Activated B cell treated with CpG ODN at 0.5 μM for 24 hours (primary cell): ENCODE data around the gene PIK3CD. TPM values are rescaled to one million over a fixed set of nuclear protein-coding genes. Genes with fewer than 3 reads are reported as not detected.

Experiments
- ATAC-seq: fragments of 200-7000 bp; cut with Tn5 transposase; one replicate; pipeline ENCODE4 v1.10.0; 2021; ENCODE audit warnings: low read depth, mild to moderate bottlenecking, moderate library complexity
- CTCF ChIA-PET: fragments of 350-600 bp; sonication (Branson Sonifier 250); formaldehyde crosslinking; loops from one replicate; lab custom pipeline; 2021; ENCODE audit warnings: antibody characterized with exemption; lab: Charles Lee
- POLR2A ChIA-PET: fragments of 350-600 bp; sonication (Branson Sonifier 250); formaldehyde crosslinking; loops from one replicate; lab custom pipeline; 2021; ENCODE audit warnings: antibody characterized with exemption; lab: Charles Lee
- DNase-seq: peaks from one replicate; pipeline ENCODE4 v3.0.0; 2022
- H3K27ac Mint-ChIP-seq: one replicate; pipeline ENCODE4 v1.8.0; 2020; ENCODE audit warnings: mixed read lengths
- H3K27me3 Mint-ChIP-seq: one replicate; pipeline ENCODE4 v1.8.0; 2021; ENCODE audit warnings: mixed read lengths
- H3K36me3 Mint-ChIP-seq: one replicate; pipeline ENCODE4 v1.8.0; 2021; ENCODE audit warnings: low read depth, mixed read lengths
- H3K4me1 Mint-ChIP-seq: one replicate; pipeline ENCODE4 v1.8.0; 2021; ENCODE audit warnings: mixed read lengths
- H3K4me3 Mint-ChIP-seq: one replicate; pipeline ENCODE4 v1.8.0; 2020; ENCODE audit warnings: mild to moderate bottlenecking, mixed read lengths
- H3K9me3 Mint-ChIP-seq: one replicate; pipeline ENCODE4 v1.8.0; 2020; ENCODE audit warnings: mixed read lengths
- CTCF ChIP-seq: fragments of 200-600 bp; IDR thresholded peaks from one replicate; pipeline ENCODE4 v1.8.0; 2022; ENCODE audit warnings: antibody characterized with exemption, mild to moderate bottlenecking
- intact Hi-C: fragments of 100-400 bp; cut with micrococcal nuclease; formaldehyde crosslinking; loops from one replicate; pipeline ENCODE4 v1.15.1; 2024
- total RNA-seq: library from RNA; stranded (reverse); gene quantifications from 2 replicates; pipeline ENCODE4 v1.2.3, GENCODE V29; 2022

The PIK3CD gene
- total RNA-seq, 1 donor from 2014 or later = 265 TPM

GRCh38 chr1:9653491-9654050, 2.0 kb downstream of the PIK3CD start:
- H3K4me3 Mint-ChIP-seq = peak overlapping the region; percentile 96
- intact Hi-C loops = loop anchor here (2.0 to 10.0 kb wide), 2 partner anchors 65 to 229 kb away; partner anchors contain the start of gene TMEM201
- no peaks in the 10 kb centered on the region for H3K9me3 Mint-ChIP-seq
- H3K36me3 Mint-ChIP-seq = peaks cover 34% of the 10 kb centered on the region
- ATAC-seq = no peak
- ChIA-PET POLR2A (interaction anchor here (0.6 to 13.1 kb wide), 17 partner anchors 9 to 257 kb away, joined by 3 to 699 read pairs (median 10); partner anchors contain the start of gene CTNNBIP1), CTCF (interaction anchor here (0.7 to 7.3 kb wide), 6 partner anchors 25 to 72 kb away, joined by 3 to 125 read pairs (median 3); no protein-coding TSS in a partner anchor)
- peak overlapping the region; percentile 99 for H3K27ac Mint-ChIP-seq
- no peak for TF ChIP-seq CTCF
- DNase-seq = peak; percentile 30
- H3K4me1 Mint-ChIP-seq = peaks cover 70% of the 10 kb centered on the region
- H3K27me3 Mint-ChIP-seq = no peaks in the 10 kb centered on the region

GRCh38 chr1:9654051-9654833, 2.7 kb downstream of the PIK3CD start:
- peak overlapping the region; percentile 96 for H3K4me3 Mint-ChIP-seq
- DNase-seq (peak; percentile 53), ATAC-seq (peak; percentile 23)
- POLR2A ChIA-PET = interaction anchor here (0.6 to 13.1 kb wide), 27 partner anchors 8 to 379 kb away, joined by 3 to 699 read pairs (median 5); partner anchors contain the start of genes SLC25A33 and UBE4B
- H3K36me3 Mint-ChIP-seq = peaks cover 36% of the 10 kb centered on the region
- H3K9me3 Mint-ChIP-seq = no peaks in the 10 kb centered on the region
- H3K4me1 Mint-ChIP-seq = peaks cover 76% of the 10 kb centered on the region
- TF ChIP-seq CTCF = no peak
- H3K27ac Mint-ChIP-seq = peak overlapping the region; percentile 99
- intact Hi-C loops = loop anchor here (2.0 to 10.0 kb wide), 2 partner anchors 65 to 229 kb away; partner anchors contain the start of gene TMEM201
- CTCF ChIA-PET = interaction anchor here (0.7 to 7.3 kb wide), 9 partner anchors 12 to 71 kb away, joined by 3 to 125 read pairs (median 4); no protein-coding TSS in a partner anchor
- no peaks in the 10 kb centered on the region for H3K27me3 Mint-ChIP-seq

GRCh38 chr1:9654834-9655723, 3.5 kb downstream of the PIK3CD start:
- TF ChIP-seq CTCF = no peak
- Mint-ChIP-seq H3K9me3 (no peaks in the 10 kb centered on the region), H3K27ac (peak overlapping the region; percentile 99), H3K27me3 (no peaks in the 10 kb centered on the region), H3K4me1 (peaks cover 81% of the 10 kb centered on the region), H3K36me3 (peaks cover 43% of the 10 kb centered on the region), H3K4me3 (peak overlapping the region; percentile 96)
- peak; percentile 63 for ATAC-seq
- intact Hi-C loops = loop anchor here (1.0 to 10.0 kb wide), 8 partner anchors 15 to 255 kb away; partner anchors contain the start of genes CTNNBIP1, SLC25A33 and TMEM201
- POLR2A ChIA-PET = interaction anchor here (0.6 to 13.1 kb wide), 35 partner anchors 8 to 1590 kb away, joined by 3 to 699 read pairs (median 5); partner anchors contain the start of genes SLC25A33, SRM and UBE4B
- DNase-seq = peak; percentile 69
- CTCF ChIA-PET = interaction anchor here (0.7 to 7.3 kb wide), 8 partner anchors 11 to 70 kb away, joined by 3 to 125 read pairs (median 4); no protein-coding TSS in a partner anchor

GRCh38 chr1:9655836-9656235, 4.3 kb downstream of the PIK3CD start:
- H3K27me3 Mint-ChIP-seq = no peaks in the 10 kb centered on the region

More at GRCh38 chr1:9655836-9656235, 4.3 kb downstream of the PIK3CD start:
- CTCF ChIA-PET = interaction anchor here (0.7 to 7.3 kb wide), 4 partner anchors 26 to 40 kb away, joined by 3 to 125 read pairs (median 6); no protein-coding TSS in a partner anchor
- peaks cover 82% of the 10 kb centered on the region for H3K4me1 Mint-ChIP-seq
- peaks cover 50% of the 10 kb centered on the region for H3K36me3 Mint-ChIP-seq
- no peak for ATAC-seq
- intact Hi-C loops = loop anchor here (1.0 to 10.0 kb wide), 8 partner anchors 14 to 254 kb away; partner anchors contain the start of genes CTNNBIP1, SLC25A33 and TMEM201
- H3K4me3 Mint-ChIP-seq = peak overlapping the region; percentile 96
- no peaks in the 10 kb centered on the region for H3K9me3 Mint-ChIP-seq
- no peak for TF ChIP-seq CTCF
- peak overlapping the region; percentile 99 for H3K27ac Mint-ChIP-seq
- POLR2A ChIA-PET = interaction anchor here (0.6 to 13.1 kb wide), 25 partner anchors 9 to 1590 kb away, joined by 3 to 699 read pairs (median 7); partner anchors contain the start of gene SLC25A33
- DNase-seq = no peak
